ENCODE data around the gene CYSRT1. TPM values are rescaled to one million over a fixed set of nuclear protein-coding genes. Genes with fewer than 3 reads are reported as not detected.

CYSRT1 gene
- polyA plus RNA-seq, 1 of the 3 experiments (the other 2 are of a cell fraction): 2.1 TPM

- Histone ChIP-seq H3K27me3 (ENCODE audit: insufficient read depth) (no peaks in the 10 kb centered on the region), H3K9ac (no peak overlapping the region), H2AFZ (ENCODE audit: low read depth) (no peak overlapping the region), H3K4me3 (ENCODE audit: low read depth in 2 of 2, low read length in 1 of 2) (no peak overlapping the region), H3K79me2 (ENCODE audit: insufficient read depth) (no peaks in the 10 kb centered on the region), H3K9me3 (no peaks in the 10 kb centered on the region), H3K9me2 (no peaks in the 10 kb centered on the region), H3K36me3 (replicated peaks in 1 of 2; ENCODE audit: control insufficient read depth in 1 of 2, insufficient read depth in 2 of 2, low read length in 1 of 2) (peaks cover 0 to 6% of the 10 kb centered on the region in 2 experiments), H4K20me1 (ENCODE audit: insufficient read depth) (no peaks in the 10 kb centered on the region), H3K4me2 (no peak overlapping the region), H3F3A (replicated peaks; ENCODE audit: insufficient read depth) (no peaks in the 10 kb centered on the region), H3K27ac (ENCODE audit: low read depth in 2 of 2, low read length in 1 of 2) (no peak overlapping the region), H3K4me1 (ENCODE audit: control insufficient read depth in 1 of 2, insufficient read depth in 2 of 2, low read depth in 1 of 2, low read length in 1 of 2) (peaks cover 5 to 17% of the 10 kb centered on the region in 2 experiments; a peak in 1 of 4 replicates)
- POLR2A ChIA-PET: interaction anchor here (1.1 kb wide), 1 partner anchor 19 kb away, joined by 3 read pairs; no protein-coding TSS in a partner anchor
- TF ChIP-seq FOXM1 (IDR thresholded peaks at IDR 0.05; ENCODE audit: low read depth) (no peak), FOXJ3 (CRISPR knock-in tag; IDR thresholded peaks at IDR 0.05) (no peak), USF2 (IDR thresholded peaks at IDR 0.05; ENCODE audit: borderline replicate concordance, low read depth, low read length) (no peak), ZBTB33 (IDR thresholded peaks at IDR 0.05; ENCODE audit: borderline replicate concordance, low read depth) (no peak), TCF12 (IDR thresholded peaks at IDR 0.05) (no peak), GABPA (IDR thresholded peaks at IDR 0.05; ENCODE audit: low read depth) (no peak), PBX3 (IDR thresholded peaks at IDR 0.05) (no peak), EP300 (IDR thresholded peaks at IDR 0.05; ENCODE audit: borderline replicate concordance in 1 of 2, low read depth in 1 of 2, low read length in 1 of 2) (no peak), NFIC (IDR thresholded peaks at IDR 0.05; ENCODE audit: borderline replicate concordance) (no peak), JUND (IDR thresholded peaks at IDR 0.05) (no peak), ELF1 (IDR thresholded peaks at IDR 0.05) (no peak), RAD21 (IDR thresholded peaks at IDR 0.05; ENCODE audit: low read length) (no peak), MXI1 (IDR thresholded peaks at IDR 0.05; ENCODE audit: low read depth, low read length) (no peak), TEAD4 (IDR thresholded peaks at IDR 0.05; ENCODE audit: borderline replicate concordance, insufficient read depth) (no peak), YY1 (IDR thresholded peaks at IDR 0.05; ENCODE audit: low read depth) (no peak)
- CTCF ChIA-PET: interaction anchor here (0.9 to 1.5 kb wide), 3 partner anchors 16 to 102 kb away, joined by 3 read pairs; no protein-coding TSS in a partner anchor
- WGBS (ENCODE audit: low lambda C conversion rate): 95% methylated on average over 28 of the region's 52 CpGs
- no peak for DNase-seq
These were observed 4.5 kb upstream of the CYSRT1 start for GRCh38 chr9:137220317-137221094.
